ENCODE measurements around the gene CHRNB4. TPM values are rescaled to one million over a fixed set of nuclear protein-coding genes. Genes with fewer than 3 reads are reported as not detected.

Gene CHRNB4
- total and polyA plus RNA-seq, 2 donors (not counting 1 experiment from before 2014, with no cell fraction given), result not detected

DNA sequence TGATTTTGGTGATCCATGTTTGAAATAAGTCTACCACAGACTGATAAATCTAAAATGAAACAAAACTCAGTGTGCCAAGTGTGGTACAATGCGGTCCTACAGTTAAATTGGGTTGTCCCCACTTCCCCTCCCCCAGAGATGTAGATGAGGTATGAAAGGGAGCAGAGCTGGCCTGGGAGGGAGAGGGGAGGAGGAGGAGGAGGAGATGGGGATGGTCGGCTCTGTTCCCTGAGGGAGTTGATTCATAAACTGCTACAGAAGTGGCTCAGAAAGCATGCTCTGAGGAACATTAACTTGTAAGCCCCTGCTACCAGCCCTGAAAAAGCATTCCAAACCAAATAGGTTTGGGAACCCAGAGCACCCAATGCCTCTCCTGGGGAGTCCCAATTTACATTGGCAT is 28.0 kb upstream of the CHRNB4 start:
- no peaks in the 10 kb centered on the region for H3K79me2 ChIP-seq (ENCODE audit: control insufficient read depth, insufficient read depth, low read length)
- no peaks in the 10 kb centered on the region for H3K4me1 ChIP-seq (ENCODE audit: control insufficient read depth in 2 of 2, insufficient read depth in 2 of 2, low read length in 2 of 2)
- H3K9me3 Mint-ChIP-seq (ENCODE audit: insufficient read depth), result no peaks in the 10 kb centered on the region
- H3K27ac ChIP-seq (ENCODE audit: low read length in 2 of 2), result no peak overlapping the region
- no peak for DNase-seq
- intact Hi-C loops (cut with micrococcal nuclease), result no loop called here
- no peak overlapping the region for H3K4me3 Mint-ChIP-seq
- peaks cover 19% of the 10 kb centered on the region for H3K27me3 Mint-ChIP-seq
- no peak for ATAC-seq (ENCODE audit: low read depth)
- H3K4me1 Mint-ChIP-seq, result no peaks in the 10 kb centered on the region
- H3K9ac ChIP-seq (ENCODE audit: low read length), result no peak overlapping the region
- ChIA-PET POLR2A (no interaction called here), CTCF (no interaction called here)
- H4K20me1 ChIP-seq (ENCODE audit: control insufficient read depth, insufficient read depth, low read length, poor library complexity, severe bottlenecking), result no peaks in the 10 kb centered on the region
- H3K4me2 ChIP-seq (replicated peaks; ENCODE audit: low read depth, low read length, poor library complexity, severe bottlenecking), result no peak overlapping the region
- no peak overlapping the region for H3K4me3 ChIP-seq (ENCODE audit: control extremely low read depth in 1 of 5, extremely low read depth in 1 of 5, insufficient read depth in 1 of 5, low read depth in 2 of 5, low read length in 4 of 5)
- TF ChIP-seq, protein P1, sequence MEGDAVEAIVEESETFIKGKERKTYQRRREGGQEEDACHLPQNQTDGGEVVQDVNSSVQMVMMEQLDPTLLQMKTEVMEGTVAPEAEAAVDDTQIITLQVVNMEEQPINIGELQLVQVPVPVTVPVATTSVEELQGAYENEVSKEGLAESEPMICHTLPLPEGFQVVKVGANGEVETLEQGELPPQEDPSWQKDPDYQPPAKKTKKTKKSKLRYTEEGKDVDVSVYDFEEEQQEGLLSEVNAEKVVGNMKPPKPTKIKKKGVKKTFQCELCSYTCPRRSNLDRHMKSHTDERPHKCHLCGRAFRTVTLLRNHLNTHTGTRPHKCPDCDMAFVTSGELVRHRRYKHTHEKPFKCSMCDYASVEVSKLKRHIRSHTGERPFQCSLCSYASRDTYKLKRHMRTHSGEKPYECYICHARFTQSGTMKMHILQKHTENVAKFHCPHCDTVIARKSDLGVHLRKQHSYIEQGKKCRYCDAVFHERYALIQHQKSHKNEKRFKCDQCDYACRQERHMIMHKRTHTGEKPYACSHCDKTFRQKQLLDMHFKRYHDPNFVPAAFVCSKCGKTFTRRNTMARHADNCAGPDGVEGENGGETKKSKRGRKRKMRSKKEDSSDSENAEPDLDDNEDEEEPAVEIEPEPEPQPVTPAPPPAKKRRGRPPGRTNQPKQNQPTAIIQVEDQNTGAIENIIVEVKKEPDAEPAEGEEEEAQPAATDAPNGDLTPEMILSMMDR (IDR thresholded peaks at IDR 0.05), result no peak
- no peak for TF ChIP-seq EZH2 (IDR thresholded peaks at IDR 0.05; ENCODE audit: borderline replicate concordance, insufficient read depth, low read depth, low read length, poor library complexity, severe bottlenecking)
- no peak overlapping the region for H3K27ac Mint-ChIP-seq
- H3K27me3 ChIP-seq (replicated peaks in 1 of 4; ENCODE audit: control extremely low read depth in 1 of 4, control insufficient read depth in 3 of 4, insufficient read depth in 4 of 4, low read length in 3 of 4), result no peaks in the 10 kb centered on the region
- no peaks in the 10 kb centered on the region for H3K36me3 ChIP-seq (replicated peaks in 1 of 2; ENCODE audit: control extremely low read depth in 1 of 2, control insufficient read depth in 1 of 2, extremely low read depth in 1 of 2, insufficient read depth in 2 of 2, low read length in 1 of 2)
- peaks cover 0 to 6% (median 0%) of the 10 kb centered on the region in 3 donors for H3K9me3 ChIP-seq (ENCODE audit: control extremely low read depth in 1 of 3, control insufficient read depth in 2 of 3, insufficient read depth in 1 of 3, low read length in 2 of 3)
- H2AFZ ChIP-seq (ENCODE audit: insufficient read depth, low read depth, low read length, poor library complexity, severe bottlenecking), result no peak overlapping the region
- WGBS (ENCODE audit: insufficient coverage), result 14% methylated on average over 1 of the region's 2 CpGs

GRCh38 chr15:78667578-78668236 is 26.7 kb upstream of the CHRNB4 start:
- no peak overlapping the region for H3K4me2 ChIP-seq (replicated peaks; ENCODE audit: low read depth, low read length, poor library complexity, severe bottlenecking)
- ATAC-seq (ENCODE audit: low read depth) (no peak), DNase-seq (no peak)
- no peak overlapping the region for H2AFZ ChIP-seq (ENCODE audit: insufficient read depth, low read depth, low read length, poor library complexity, severe bottlenecking)
- no peaks in the 10 kb centered on the region for H3K36me3 ChIP-seq (replicated peaks in 1 of 2; ENCODE audit: control extremely low read depth in 1 of 2, control insufficient read depth in 1 of 2, extremely low read depth in 1 of 2, insufficient read depth in 2 of 2, low read length in 1 of 2)
- intact Hi-C loops (cut with micrococcal nuclease), result no loop called here
- no peaks in the 10 kb centered on the region for H3K27me3 ChIP-seq (replicated peaks in 1 of 4; ENCODE audit: control extremely low read depth in 1 of 4, control insufficient read depth in 3 of 4, insufficient read depth in 4 of 4, low read length in 3 of 4)
- ChIA-PET CTCF (no interaction called here), POLR2A (interaction anchor here (0.8 kb wide), 1 partner anchor 28 kb away, joined by 4 read pairs; no protein-coding TSS in a partner anchor)
- Mint-ChIP-seq H3K4me3 (no peak overlapping the region), H3K9me3 (ENCODE audit: insufficient read depth) (no peaks in the 10 kb centered on the region), H3K27me3 (peaks cover 19% of the 10 kb centered on the region), H3K4me1 (no peaks in the 10 kb centered on the region), H3K27ac (no peak overlapping the region)
- H3K9ac ChIP-seq (ENCODE audit: low read length), result no peak overlapping the region
- no peak overlapping the region for H3K27ac ChIP-seq (ENCODE audit: low read length in 2 of 2)
- H3K9me3 ChIP-seq (ENCODE audit: control extremely low read depth in 1 of 3, control insufficient read depth in 2 of 3, insufficient read depth in 1 of 3, low read length in 2 of 3), result no peaks in the 10 kb centered on the region
- WGBS (ENCODE audit: insufficient coverage), result 87% methylated on average over 8 of the region's 8 CpGs
- H4K20me1 ChIP-seq (ENCODE audit: control insufficient read depth, insufficient read depth, low read length, poor library complexity, severe bottlenecking), result no peaks in the 10 kb centered on the region
- TF ChIP-seq, protein P1 (IDR thresholded peaks at IDR 0.05), result no peak
- no peak for TF ChIP-seq EZH2 (IDR thresholded peaks at IDR 0.05; ENCODE audit: borderline replicate concordance, insufficient read depth, low read depth, low read length, poor library complexity, severe bottlenecking)
- H3K79me2 ChIP-seq (ENCODE audit: control insufficient read depth, insufficient read depth, low read length), result no peaks in the 10 kb centered on the region
- H3K4me3 ChIP-seq (ENCODE audit: control extremely low read depth in 1 of 5, extremely low read depth in 1 of 5, insufficient read depth in 1 of 5, low read depth in 2 of 5, low read length in 4 of 5), result no peak overlapping the region
- H3K4me1 ChIP-seq (ENCODE audit: control insufficient read depth in 2 of 2, insufficient read depth in 2 of 2, low read length in 2 of 2), result no peaks in the 10 kb centered on the region
